ENCODE data around the gene GPRIN1.

DNA sequence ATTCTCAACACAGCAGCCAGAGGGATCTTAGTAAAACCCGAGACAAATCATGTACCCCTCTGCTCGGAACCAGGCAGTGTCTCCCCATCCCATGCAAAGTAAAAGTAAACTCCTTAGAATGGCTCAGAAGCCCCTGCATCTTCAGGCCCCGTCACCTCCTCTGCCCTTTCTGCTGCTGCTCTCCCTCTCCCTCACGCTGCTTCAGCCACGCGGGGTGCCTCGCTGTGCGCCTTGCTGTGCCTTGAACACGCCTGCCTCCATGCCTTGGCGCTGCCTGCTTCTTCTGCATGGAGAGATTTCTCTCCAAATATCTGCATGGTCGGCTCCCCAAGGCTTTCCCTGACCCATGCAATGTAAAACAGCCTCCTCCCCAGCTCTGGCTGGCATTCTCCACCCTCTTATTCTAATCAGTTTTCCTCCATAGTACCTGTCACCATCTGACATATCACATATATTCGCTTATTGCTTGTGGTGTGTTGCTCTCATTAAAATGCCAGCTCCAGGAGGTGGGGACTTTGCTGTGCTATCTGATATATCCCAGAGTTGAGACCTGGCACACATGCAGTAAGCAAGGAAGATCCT is 8.0 kb downstream of the GPRIN1 start:
- TF ChIP-seq, protein P1, sequence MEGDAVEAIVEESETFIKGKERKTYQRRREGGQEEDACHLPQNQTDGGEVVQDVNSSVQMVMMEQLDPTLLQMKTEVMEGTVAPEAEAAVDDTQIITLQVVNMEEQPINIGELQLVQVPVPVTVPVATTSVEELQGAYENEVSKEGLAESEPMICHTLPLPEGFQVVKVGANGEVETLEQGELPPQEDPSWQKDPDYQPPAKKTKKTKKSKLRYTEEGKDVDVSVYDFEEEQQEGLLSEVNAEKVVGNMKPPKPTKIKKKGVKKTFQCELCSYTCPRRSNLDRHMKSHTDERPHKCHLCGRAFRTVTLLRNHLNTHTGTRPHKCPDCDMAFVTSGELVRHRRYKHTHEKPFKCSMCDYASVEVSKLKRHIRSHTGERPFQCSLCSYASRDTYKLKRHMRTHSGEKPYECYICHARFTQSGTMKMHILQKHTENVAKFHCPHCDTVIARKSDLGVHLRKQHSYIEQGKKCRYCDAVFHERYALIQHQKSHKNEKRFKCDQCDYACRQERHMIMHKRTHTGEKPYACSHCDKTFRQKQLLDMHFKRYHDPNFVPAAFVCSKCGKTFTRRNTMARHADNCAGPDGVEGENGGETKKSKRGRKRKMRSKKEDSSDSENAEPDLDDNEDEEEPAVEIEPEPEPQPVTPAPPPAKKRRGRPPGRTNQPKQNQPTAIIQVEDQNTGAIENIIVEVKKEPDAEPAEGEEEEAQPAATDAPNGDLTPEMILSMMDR (IDR thresholded peaks at IDR 0.05), result no peak
- TF ChIP-seq EZH2 (IDR thresholded peaks at IDR 0.05; ENCODE audit: borderline replicate concordance, insufficient read depth, low read depth, low read length, poor library complexity, severe bottlenecking), result no peak

All from B cell (primary cell).